Suppressor macrophage treated with lipopolysaccharide for 1 hour (primary cell): ENCODE measurements around the gene TMEM179.
"Not testable (repeated sequence)": the region's sequence is repeated elsewhere in the genome, so short reads cannot be mapped to it uniquely, and the experiment has no call there.

Experiments used
- DNase-seq, 3 donors: peaks; one replicate each; pipeline ENCODE4 v3.0.0-alpha.2; 2020 to 2022

The TMEM179 gene

GRCh38 chr14:104585966-104586697, 18.4 kb downstream of the TMEM179 start:
- DNase-seq, result no peak

- no peak for DNase-seq
These were observed 20.0 kb downstream of the TMEM179 start for GRCh38 chr14:104584557-104584956.

GRCh38 chr14:104583424-104584306, 20.9 kb downstream of the TMEM179 start:
- no peak for DNase-seq

- no peak for DNase-seq
These were observed 21.9 kb downstream of the TMEM179 start for GRCh38 chr14:104582662-104583061.

GRCh38 chr14:104582005-104582404, 22.6 kb downstream of the TMEM179 start:
- no peak for DNase-seq

GRCh38 chr14:104581521-104581920, 23.1 kb downstream of the TMEM179 start:
- DNase-seq, result no peak

- no peak for DNase-seq
These were observed 23.6 kb downstream of the TMEM179 start for GRCh38 chr14:104580961-104581360.

GRCh38 chr14:104579939-104580338, 24.6 kb downstream of the TMEM179 start:
- not testable (repeated sequence) for DNase-seq

- no peak for DNase-seq
These were observed 25.1 kb downstream of the TMEM179 start, which contains the start of gene C14orf180 for GRCh38 chr14:104579507-104579906. Gene C14orf180, plus strand, starts transcription at chr14:104579764. Its CDS starts 6,667 bp downstream, at chr14:104586431.

- no peak for DNase-seq
These were observed 26.3 kb downstream of the TMEM179 start for GRCh38 chr14:104578321-104578720.

- no peak for DNase-seq
These were observed 26.7 kb downstream of the TMEM179 start for GRCh38 chr14:104577847-104578301.

- DNase-seq, result no peak
These were observed 27.1 kb downstream of the TMEM179 start for GRCh38 chr14:104577426-104577825.

GRCh38 chr14:104576970-104577332, 27.6 kb downstream of the TMEM179 start:
- DNase-seq, result no peak

GRCh38 chr14:104576232-104576969, 28.2 kb downstream of the TMEM179 start:
- DNase-seq, result no peak

- DNase-seq, result no peak
These were observed 29.5 kb downstream of the TMEM179 start for GRCh38 chr14:104574978-104575583.

GRCh38 chr14:104574536-104574935, 30.0 kb downstream of the TMEM179 start:
- no peak for DNase-seq

- DNase-seq, result no peak
These were observed 30.6 kb downstream of the TMEM179 start for GRCh38 chr14:104573930-104574329.

- DNase-seq, result no peak
These were observed 31.9 kb downstream of the TMEM179 start for GRCh38 chr14:104572668-104573067.

GRCh38 chr14:104572024-104572626, 32.4 kb downstream of the TMEM179 start:
- DNase-seq, result no peak

GRCh38 chr14:104571246-104571645, 33.3 kb downstream of the TMEM179 start:
- DNase-seq, result no peak

- no peak for DNase-seq
These were observed 35.1 kb downstream of the TMEM179 start for GRCh38 chr14:104569435-104569834.

GRCh38 chr14:104568620-104569019, 36.0 kb downstream of the TMEM179 start:
- DNase-seq, result no peak

- DNase-seq, result no peak
These were observed 36.7 kb downstream of the TMEM179 start for GRCh38 chr14:104567957-104568225.
